ENCODE results near the gene CDKL1. TPM values are rescaled to one million over a fixed set of nuclear protein-coding genes. Genes with fewer than 3 reads are reported as not detected.

The CDKL1 gene
- total and polyA plus RNA-seq, 3 donors from 2014 or later: 2.0 to 4.4 (median 3.3) TPM

DNA sequence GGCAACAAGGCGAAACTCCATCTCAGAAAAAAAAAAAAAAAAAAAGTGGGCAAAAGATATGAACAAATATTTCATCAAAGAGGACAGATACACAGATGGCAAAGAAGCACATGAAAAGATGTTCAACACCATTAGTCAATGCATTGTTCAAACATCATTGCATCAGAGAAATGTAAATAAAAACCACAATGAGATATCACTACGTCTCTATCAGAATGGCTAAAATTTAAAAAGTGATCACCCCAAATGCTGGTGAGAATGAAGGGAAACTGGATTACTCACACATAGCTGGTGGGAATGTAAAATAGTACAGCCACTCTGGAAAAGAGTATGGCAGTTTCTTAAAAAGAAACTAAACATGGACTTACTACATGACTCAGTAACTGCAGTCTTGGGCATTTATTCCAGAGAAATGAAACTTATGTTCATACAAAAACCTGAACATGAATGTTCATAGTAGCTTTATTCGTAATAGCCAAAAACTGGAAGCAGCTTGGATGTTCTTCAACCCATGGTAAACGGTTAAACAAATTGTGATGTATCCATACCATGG lies 88.2 kb downstream of the CDKL1 start:
- 95 to 97% methylated on average over 4 of the region's 4 CpGs for WGBS, 2 donors
- no peak for DNase-seq
- intact Hi-C loops (cut with DNase I; ENCODE audit: low total_unique reads): no loop called here

DNA sequence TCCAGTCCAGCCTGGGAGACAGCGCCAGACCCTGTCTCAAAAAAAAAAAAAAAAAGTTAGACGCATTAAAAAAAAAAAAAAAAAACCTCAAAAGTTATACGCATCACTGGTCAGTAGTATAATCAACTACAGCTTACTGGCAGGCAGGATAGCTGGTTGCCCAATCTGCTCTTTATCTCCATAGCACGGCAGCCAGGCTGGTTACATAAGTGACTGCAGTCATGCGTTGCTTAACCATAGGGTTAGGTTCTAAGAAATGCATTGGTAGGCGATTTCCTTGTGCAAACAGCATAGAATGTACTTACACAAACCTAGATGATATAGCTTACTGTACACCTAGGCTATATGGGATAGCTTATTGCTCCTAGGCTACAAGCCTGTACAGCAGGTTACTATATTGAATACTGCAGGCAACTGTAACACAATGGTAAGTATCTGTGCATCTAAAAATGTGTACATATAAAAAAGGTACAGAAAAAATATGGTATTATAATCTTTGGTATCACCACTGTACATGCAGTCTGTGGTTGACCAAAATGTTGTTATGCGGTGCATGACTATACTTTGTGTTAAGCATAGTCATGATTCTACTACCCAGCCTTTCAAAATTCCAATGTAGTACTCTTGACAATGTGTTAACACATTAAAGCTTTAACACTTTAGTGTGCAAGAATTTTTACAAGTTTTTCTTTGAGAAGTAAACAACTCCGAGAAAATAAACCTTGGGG lies 92.8 kb downstream of the CDKL1 start:
- Histone ChIP-seq H3K27ac (no peak overlapping the region), H3K4me3 (no peak overlapping the region), H3K9me3 (no peaks in the 10 kb centered on the region), H3K36me3 (ENCODE audit: low read depth, missing control alignments) (no peaks in the 10 kb centered on the region), H3K27me3 (no peaks in the 10 kb centered on the region), H3K4me1 (no peaks in the 10 kb centered on the region)
- no peak for DNase-seq
- intact Hi-C loops (cut with DNase I; ENCODE audit: low total_unique reads): no loop called here
- no peak for TF ChIP-seq POLR2A (IDR thresholded peaks at IDR 0.05)
- TF ChIP-seq, protein P1, sequence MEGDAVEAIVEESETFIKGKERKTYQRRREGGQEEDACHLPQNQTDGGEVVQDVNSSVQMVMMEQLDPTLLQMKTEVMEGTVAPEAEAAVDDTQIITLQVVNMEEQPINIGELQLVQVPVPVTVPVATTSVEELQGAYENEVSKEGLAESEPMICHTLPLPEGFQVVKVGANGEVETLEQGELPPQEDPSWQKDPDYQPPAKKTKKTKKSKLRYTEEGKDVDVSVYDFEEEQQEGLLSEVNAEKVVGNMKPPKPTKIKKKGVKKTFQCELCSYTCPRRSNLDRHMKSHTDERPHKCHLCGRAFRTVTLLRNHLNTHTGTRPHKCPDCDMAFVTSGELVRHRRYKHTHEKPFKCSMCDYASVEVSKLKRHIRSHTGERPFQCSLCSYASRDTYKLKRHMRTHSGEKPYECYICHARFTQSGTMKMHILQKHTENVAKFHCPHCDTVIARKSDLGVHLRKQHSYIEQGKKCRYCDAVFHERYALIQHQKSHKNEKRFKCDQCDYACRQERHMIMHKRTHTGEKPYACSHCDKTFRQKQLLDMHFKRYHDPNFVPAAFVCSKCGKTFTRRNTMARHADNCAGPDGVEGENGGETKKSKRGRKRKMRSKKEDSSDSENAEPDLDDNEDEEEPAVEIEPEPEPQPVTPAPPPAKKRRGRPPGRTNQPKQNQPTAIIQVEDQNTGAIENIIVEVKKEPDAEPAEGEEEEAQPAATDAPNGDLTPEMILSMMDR (IDR thresholded peaks at IDR 0.05): no peak
- 90 to 94% methylated on average over 8 of the region's 8 CpGs for WGBS, 2 donors

More for the DNA sequence above, 88.2 kb downstream of the CDKL1 start:
- Histone ChIP-seq H3K27ac (no peak overlapping the region), H3K9me3 (no peaks in the 10 kb centered on the region), H3K4me3 (no peak overlapping the region), H3K4me1 (peaks cover 7% of the 10 kb centered on the region), H3K36me3 (ENCODE audit: low read depth, missing control alignments) (no peaks in the 10 kb centered on the region), H3K27me3 (no peaks in the 10 kb centered on the region)
- TF ChIP-seq, protein P1 (IDR thresholded peaks at IDR 0.05): no peak
- TF ChIP-seq POLR2A (IDR thresholded peaks at IDR 0.05): no peak

DNA sequence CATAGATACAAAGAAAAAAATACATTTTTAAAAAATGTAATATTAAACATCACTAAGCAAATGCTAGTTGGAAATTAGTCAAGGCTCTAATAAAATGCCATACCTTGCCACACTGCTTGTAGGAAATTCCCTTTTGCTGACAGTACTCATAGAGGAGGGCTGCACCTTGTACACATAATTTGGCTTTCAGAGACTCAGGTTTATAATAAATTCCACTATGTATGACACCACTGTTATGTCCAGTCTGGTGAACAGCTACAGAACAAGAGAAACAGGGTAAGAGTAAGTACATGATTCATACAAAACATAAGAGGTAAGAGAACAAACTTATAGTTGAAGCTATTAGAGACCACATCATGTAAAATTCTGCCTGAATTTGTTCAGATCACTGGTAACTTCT lies 94.8 kb downstream of the CDKL1 start:
- Histone ChIP-seq H3K27ac (no peak overlapping the region), H3K9me3 (no peaks in the 10 kb centered on the region), H3K4me3 (no peak overlapping the region), H3K4me1 (no peaks in the 10 kb centered on the region), H3K27me3 (no peaks in the 10 kb centered on the region), H3K36me3 (ENCODE audit: low read depth, missing control alignments) (no peaks in the 10 kb centered on the region)
- intact Hi-C loops (cut with DNase I; ENCODE audit: low total_unique reads): no loop called here
- TF ChIP-seq, protein P1 (IDR thresholded peaks at IDR 0.05): no peak
- TF ChIP-seq POLR2A (IDR thresholded peaks at IDR 0.05): no peak
- no peak for DNase-seq

DNA sequence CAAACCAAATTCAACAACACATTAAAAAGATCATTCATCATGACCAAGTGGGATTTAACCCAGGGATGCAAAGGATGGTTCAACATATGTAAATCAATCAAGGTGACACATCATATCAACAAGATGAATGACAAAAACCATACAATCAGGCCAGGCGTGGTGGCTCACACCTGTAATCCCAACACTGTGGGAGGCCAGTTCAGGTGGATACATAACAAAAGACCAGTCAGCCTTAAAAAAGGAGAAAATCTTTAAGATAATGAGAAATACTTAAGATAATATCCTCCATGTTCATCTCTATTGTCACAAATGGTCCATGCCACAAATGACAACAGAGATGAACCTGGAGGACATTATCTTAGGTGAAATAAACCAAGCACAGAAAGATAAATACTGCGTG lies 97.1 kb downstream of the CDKL1 start:
- 92 to 96% methylated on average over 2 of the region's 2 CpGs for WGBS, 2 donors

More for the DNA sequence above, 97.1 kb downstream of the CDKL1 start:
- Histone ChIP-seq H3K4me3 (no peak overlapping the region), H3K27me3 (no peaks in the 10 kb centered on the region), H3K27ac (no peak overlapping the region), H3K36me3 (ENCODE audit: low read depth, missing control alignments) (no peaks in the 10 kb centered on the region), H3K4me1 (no peaks in the 10 kb centered on the region), H3K9me3 (no peaks in the 10 kb centered on the region)
- intact Hi-C loops (cut with DNase I; ENCODE audit: low total_unique reads): no loop called here
- no peak for TF ChIP-seq POLR2A (IDR thresholded peaks at IDR 0.05)
- TF ChIP-seq, protein P1 (IDR thresholded peaks at IDR 0.05): no peak
- no peak for DNase-seq

Data from testis (tissue), 3 donors.